A549 (cell line): ENCODE measurements around the gene GOLGA1.

Experiments used
- BCL3 ChIP-seq: fragments of >200 bp; sonication (Bioruptor Twin); formaldehyde crosslinking; IDR thresholded peaks from 3 replicates; pipeline ENCODE4 v1.6.1; 2016
- BHLHE40 ChIP-seq: IDR thresholded peaks from 2 replicates; pipeline ENCODE4 v1.6.1; 2012; ENCODE audit warnings: low read depth, low read length, inconsistent platforms
- NR3C1 ChIP-seq: fragments of >200 bp; sonication (Bioruptor Twin); formaldehyde crosslinking; IDR thresholded peaks from 3 replicates; pipeline ENCODE4 v1.6.1; 2017
- RAD21 ChIP-seq, 2 experiments: fragments of >200 bp in 1 of 2; sonication (Bioruptor Twin) in 1 of 2; formaldehyde crosslinking in 1 of 2; IDR thresholded peaks in 1 of 2; conservative IDR thresholded peaks in 1 of 2; 2 replicates in 1 of 2; 3 replicates in 1 of 2; pipeline ENCODE4 v1.6.1; 2012 to 2018; ENCODE audit warnings: inconsistent platforms in 1 of 2
- RARB ChIP-seq: fragments of 250-450 bp; sonication (Bioruptor Pico); IDR thresholded peaks from 2 replicates; pipeline ENCODE4 v1.8.0; 2021; ENCODE audit warnings: mild to moderate bottlenecking, moderate library complexity
- ZNF302 ChIP-seq: fragments of 250-450 bp; sonication (Bioruptor Pico); IDR thresholded peaks from 2 replicates; pipeline ENCODE4 v1.9.0; 2021; ENCODE audit warnings: inconsistent platforms, mild to moderate bottlenecking, moderate library complexity
- TF ChIP-seq, protein P1 (sequence below): fragments of >200 bp; sonication (Bioruptor Twin); formaldehyde crosslinking; IDR thresholded peaks from 3 replicates; pipeline ENCODE4 v1.5.1; 2016
- TF ChIP-seq, protein P2 (sequence below): fragments of 250-450 bp; sonication (Bioruptor Pico); IDR thresholded peaks from 2 replicates; pipeline ENCODE4 v1.5.0; 2021; ENCODE audit warnings: mild to moderate bottlenecking, moderate library complexity, borderline replicate concordance

DNA sequence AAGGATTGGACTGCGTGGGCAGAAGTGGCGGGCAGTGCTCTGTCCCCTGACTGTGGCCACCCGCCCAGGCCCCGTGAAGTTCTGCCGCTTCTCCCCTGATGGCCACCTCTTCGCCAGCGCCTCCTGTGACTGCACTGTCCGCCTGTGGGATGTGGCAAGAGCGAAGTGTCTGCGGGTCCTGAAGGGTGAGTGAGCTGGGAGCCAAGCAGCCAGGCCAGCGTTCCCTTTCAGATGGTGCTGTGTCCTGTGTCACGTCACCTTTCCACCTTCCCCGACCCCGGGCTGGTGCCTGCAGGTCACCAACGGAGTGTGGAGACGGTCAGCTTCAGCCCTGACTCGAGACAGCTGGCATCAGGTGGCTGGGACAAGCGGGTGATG lies 85.3 kb downstream of the GOLGA1 start:
- TF ChIP-seq RARB (CRISPR knock-in tag), result no peak
- TF ChIP-seq, protein P1, sequence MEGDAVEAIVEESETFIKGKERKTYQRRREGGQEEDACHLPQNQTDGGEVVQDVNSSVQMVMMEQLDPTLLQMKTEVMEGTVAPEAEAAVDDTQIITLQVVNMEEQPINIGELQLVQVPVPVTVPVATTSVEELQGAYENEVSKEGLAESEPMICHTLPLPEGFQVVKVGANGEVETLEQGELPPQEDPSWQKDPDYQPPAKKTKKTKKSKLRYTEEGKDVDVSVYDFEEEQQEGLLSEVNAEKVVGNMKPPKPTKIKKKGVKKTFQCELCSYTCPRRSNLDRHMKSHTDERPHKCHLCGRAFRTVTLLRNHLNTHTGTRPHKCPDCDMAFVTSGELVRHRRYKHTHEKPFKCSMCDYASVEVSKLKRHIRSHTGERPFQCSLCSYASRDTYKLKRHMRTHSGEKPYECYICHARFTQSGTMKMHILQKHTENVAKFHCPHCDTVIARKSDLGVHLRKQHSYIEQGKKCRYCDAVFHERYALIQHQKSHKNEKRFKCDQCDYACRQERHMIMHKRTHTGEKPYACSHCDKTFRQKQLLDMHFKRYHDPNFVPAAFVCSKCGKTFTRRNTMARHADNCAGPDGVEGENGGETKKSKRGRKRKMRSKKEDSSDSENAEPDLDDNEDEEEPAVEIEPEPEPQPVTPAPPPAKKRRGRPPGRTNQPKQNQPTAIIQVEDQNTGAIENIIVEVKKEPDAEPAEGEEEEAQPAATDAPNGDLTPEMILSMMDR, result no peak
- TF ChIP-seq, protein P2, sequence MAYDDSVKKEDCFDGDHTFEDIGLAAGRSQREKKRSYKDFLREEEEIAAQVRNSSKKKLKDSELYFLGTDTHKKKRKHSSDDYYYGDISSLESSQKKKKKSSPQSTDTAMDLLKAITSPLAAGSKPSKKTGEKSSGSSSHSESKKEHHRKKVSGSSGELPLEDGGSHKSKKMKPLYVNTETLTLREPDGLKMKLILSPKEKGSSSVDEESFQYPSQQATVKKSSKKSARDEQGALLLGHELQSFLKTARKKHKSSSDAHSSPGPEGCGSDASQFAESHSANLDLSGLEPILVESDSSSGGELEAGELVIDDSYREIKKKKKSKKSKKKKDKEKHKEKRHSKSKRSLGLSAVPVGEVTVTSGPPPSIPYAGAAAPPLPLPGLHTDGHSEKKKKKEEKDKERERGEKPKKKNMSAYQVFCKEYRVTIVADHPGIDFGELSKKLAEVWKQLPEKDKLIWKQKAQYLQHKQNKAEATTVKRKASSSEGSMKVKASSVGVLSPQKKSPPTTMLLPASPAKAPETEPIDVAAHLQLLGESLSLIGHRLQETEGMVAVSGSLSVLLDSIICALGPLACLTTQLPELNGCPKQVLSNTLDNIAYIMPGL (CRISPR knock-in tag), result no peak
- TF ChIP-seq BCL3, result no peak
- no peak for TF ChIP-seq ZNF302
- TF ChIP-seq BHLHE40, result no peak
- no peak for TF ChIP-seq NR3C1
- TF ChIP-seq RAD21 (conservative IDR thresholded peaks at IDR 0.05 in 1 of 2, IDR thresholded peaks at IDR 0.05 in 1 of 2), result no peak
